ENCODE measurements around the gene GRB10. TPM values are rescaled to one million over a fixed set of nuclear protein-coding genes. Genes with fewer than 3 reads are reported as not detected.

Gene GRB10
- total RNA-seq, 1 donor from 2014 or later = 48.6 TPM

GRCh38 chr7:50687096-50687495 is 95.6 kb downstream of the GRB10 start:
- Histone ChIP-seq H3K4me3 (no peak overlapping the region), H3K27ac (no peak overlapping the region), H3K27me3 (no peaks in the 10 kb centered on the region), H3K9me3 (no peaks in the 10 kb centered on the region), H3K4me1 (peaks cover 18% of the 10 kb centered on the region), H3K36me3 (no peaks in the 10 kb centered on the region)
- TF ChIP-seq POLR2A (IDR thresholded peaks at IDR 0.05) (no peak), CTCF (IDR thresholded peaks at IDR 0.05) (no peak), POLR2AphosphoS5 (IDR thresholded peaks at IDR 0.05; ENCODE audit: insufficient read depth in 1 of 2, low read depth in 1 of 2) (no peak)
- no peak for DNase-seq (ENCODE audit: extremely low spot score in 2 of 2)
- intact Hi-C loops (cut with DNase I) = loop anchor here (10.0 kb wide), 1 partner anchor 222 kb away; no protein-coding TSS in a partner anchor

- intact Hi-C loops (cut with DNase I) = loop anchor here (10.0 kb wide), 1 partner anchor 221 kb away; no protein-coding TSS in a partner anchor
- Histone ChIP-seq H3K4me1 (peaks cover 29% of the 10 kb centered on the region), H3K9me3 (no peaks in the 10 kb centered on the region), H3K36me3 (no peaks in the 10 kb centered on the region), H3K27me3 (no peaks in the 10 kb centered on the region), H3K4me3 (no peak overlapping the region), H3K27ac (peak overlapping the region; percentile 34)
- DNase-seq (ENCODE audit: extremely low spot score in 2 of 2) = no peak
- no peak for TF ChIP-seq POLR2AphosphoS5 (IDR thresholded peaks at IDR 0.05; ENCODE audit: insufficient read depth in 1 of 2, low read depth in 1 of 2)
- TF ChIP-seq POLR2A (IDR thresholded peaks at IDR 0.05) = no peak
- TF ChIP-seq CTCF (IDR thresholded peaks at IDR 0.05) = no peak
Measured at GRCh38 chr7:50685135-50686065, 97.3 kb downstream of the GRB10 start.

GRCh38 chr7:50684713-50685075 is 98.0 kb downstream of the GRB10 start:
- Histone ChIP-seq H3K4me1 (peaks cover 29% of the 10 kb centered on the region), H3K27ac (no peak overlapping the region), H3K27me3 (no peaks in the 10 kb centered on the region), H3K9me3 (no peaks in the 10 kb centered on the region), H3K4me3 (no peak overlapping the region), H3K36me3 (no peaks in the 10 kb centered on the region)
- intact Hi-C loops (cut with DNase I) = loop anchor here (10.0 kb wide), 1 partner anchor 220 kb away; no protein-coding TSS in a partner anchor
- DNase-seq (ENCODE audit: extremely low spot score in 2 of 2) = no peak
- TF ChIP-seq CTCF (IDR thresholded peaks at IDR 0.05) (no peak), POLR2A (IDR thresholded peaks at IDR 0.05) (no peak), POLR2AphosphoS5 (IDR thresholded peaks at IDR 0.05; ENCODE audit: insufficient read depth in 1 of 2, low read depth in 1 of 2) (peak in 1 of 2 donors; percentile 13)

- Histone ChIP-seq H3K36me3 (no peaks in the 10 kb centered on the region), H3K27me3 (no peaks in the 10 kb centered on the region), H3K9me3 (no peaks in the 10 kb centered on the region), H3K4me1 (peaks cover 29% of the 10 kb centered on the region), H3K27ac (no peak overlapping the region), H3K4me3 (no peak overlapping the region)
- DNase-seq (ENCODE audit: extremely low spot score in 2 of 2) = no peak
- TF ChIP-seq POLR2A (IDR thresholded peaks at IDR 0.05) (no peak), POLR2AphosphoS5 (IDR thresholded peaks at IDR 0.05; ENCODE audit: insufficient read depth in 1 of 2, low read depth in 1 of 2) (peak in 1 of 2 donors; percentile 6)
- intact Hi-C loops (cut with DNase I) = loop anchor here (10.0 kb wide), 1 partner anchor 219 kb away; no protein-coding TSS in a partner anchor
Measured at GRCh38 chr7:50684011-50684712, 98.5 kb downstream of the GRB10 start.

GRCh38 chr7:50682573-50682972 is 100.1 kb downstream of the GRB10 start:
- DNase-seq (ENCODE audit: extremely low spot score in 2 of 2) = no peak
- Histone ChIP-seq H3K4me1 (peaks cover 27% of the 10 kb centered on the region), H3K36me3 (no peaks in the 10 kb centered on the region), H3K27ac (no peak overlapping the region), H3K9me3 (no peaks in the 10 kb centered on the region), H3K4me3 (no peak overlapping the region), H3K27me3 (no peaks in the 10 kb centered on the region)
- intact Hi-C loops (cut with DNase I) = loop anchor here (10.0 kb wide), 1 partner anchor 218 kb away; no protein-coding TSS in a partner anchor
- no peak for TF ChIP-seq POLR2A (IDR thresholded peaks at IDR 0.05)
- no peak for TF ChIP-seq CTCF (IDR thresholded peaks at IDR 0.05)
- no peak for TF ChIP-seq POLR2AphosphoS5 (IDR thresholded peaks at IDR 0.05; ENCODE audit: insufficient read depth in 1 of 2, low read depth in 1 of 2)
